CD4-positive, alpha-beta T cell treated with Interleukin-17A for 4 hours (primary cell): ENCODE results near the gene DIP2C.
A peak's percentile ranks its signal among the peaks of the same experiment; 100 is the strongest.
"Not testable (repeated sequence)": the region's sequence is repeated elsewhere in the genome, so short reads cannot be mapped to it uniquely, and the experiment has no call there.

ENCODE experiments used
- DNase-seq: peaks from one replicate; pipeline ENCODE4 v3.0.0-alpha.2; 2020; ENCODE audit warnings: mixed read lengths

Gene DIP2C

DNA sequence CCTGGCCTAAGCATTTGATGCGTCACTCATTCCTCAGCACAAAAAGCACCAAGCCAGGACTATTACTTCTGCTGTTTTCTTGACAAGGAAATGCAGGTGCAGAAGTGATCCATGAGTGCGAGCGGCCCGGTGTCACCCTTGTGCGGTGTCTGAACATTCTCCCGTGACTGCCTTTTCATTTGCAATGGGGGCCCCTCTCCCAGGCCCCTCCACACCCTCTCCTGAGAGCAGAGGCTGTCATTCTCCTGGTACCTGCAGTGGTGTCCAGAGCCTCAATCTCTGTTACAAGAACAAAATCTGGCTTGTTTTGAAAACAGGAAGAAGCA is 213.1 kb downstream of the DIP2C start:
- DNase-seq, result no peak

DNA sequence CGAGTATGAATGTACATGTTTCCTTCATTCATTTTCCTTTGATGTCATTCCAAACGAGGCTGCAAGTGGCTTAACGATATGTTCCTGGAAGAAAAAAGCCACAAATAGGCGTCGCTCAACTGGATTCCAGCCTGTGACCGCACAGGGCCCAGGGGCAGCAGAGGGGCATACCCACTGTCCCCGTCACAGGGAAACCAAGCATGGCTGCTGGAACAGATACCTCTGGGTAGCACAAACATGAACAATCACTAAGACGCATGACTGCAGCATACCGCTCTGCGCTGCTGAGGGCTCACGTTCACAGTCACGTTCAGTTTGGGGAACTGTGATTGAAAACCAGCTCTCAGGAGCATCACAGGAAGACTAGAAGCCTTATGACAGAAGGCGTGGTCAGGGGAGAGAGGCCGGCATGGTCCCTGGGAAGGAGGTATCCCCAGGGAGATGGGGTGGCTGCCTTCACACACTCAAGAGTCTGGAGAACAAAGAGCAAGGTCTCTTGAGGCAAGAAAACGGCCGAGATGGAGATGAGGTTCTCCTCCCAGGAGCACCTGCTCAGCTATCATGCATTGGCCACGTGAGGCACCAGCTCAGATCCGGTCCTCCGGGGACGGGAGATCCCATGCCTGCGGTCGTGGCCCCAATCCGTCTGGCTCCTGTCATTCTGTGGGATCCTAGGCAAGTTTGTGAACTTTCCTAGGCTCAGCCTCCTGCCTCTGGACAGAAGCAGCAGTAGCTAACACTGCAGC is 213.6 kb downstream of the DIP2C start:
- DNase-seq, result no peak

DNA sequence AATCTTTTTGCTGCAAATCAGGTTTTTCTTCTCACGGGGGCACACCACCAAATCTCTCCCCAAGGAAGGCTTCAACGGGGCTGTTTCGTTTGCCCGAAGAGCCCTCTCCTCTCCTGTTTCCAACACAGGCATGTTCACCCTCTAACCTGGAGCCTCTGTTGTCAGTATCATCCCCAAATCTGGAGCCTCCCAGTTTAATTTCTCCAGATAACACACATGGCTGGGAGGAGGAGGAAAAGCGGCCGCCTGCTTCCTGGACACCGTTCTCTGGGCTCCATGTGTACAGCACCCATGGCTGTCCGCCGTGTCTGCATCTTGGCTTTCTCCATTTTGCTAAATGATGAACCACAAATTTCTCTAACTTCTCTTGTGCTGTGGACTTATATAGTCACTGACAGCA is 214.5 kb downstream of the DIP2C start:
- DNase-seq, result no peak

DNA sequence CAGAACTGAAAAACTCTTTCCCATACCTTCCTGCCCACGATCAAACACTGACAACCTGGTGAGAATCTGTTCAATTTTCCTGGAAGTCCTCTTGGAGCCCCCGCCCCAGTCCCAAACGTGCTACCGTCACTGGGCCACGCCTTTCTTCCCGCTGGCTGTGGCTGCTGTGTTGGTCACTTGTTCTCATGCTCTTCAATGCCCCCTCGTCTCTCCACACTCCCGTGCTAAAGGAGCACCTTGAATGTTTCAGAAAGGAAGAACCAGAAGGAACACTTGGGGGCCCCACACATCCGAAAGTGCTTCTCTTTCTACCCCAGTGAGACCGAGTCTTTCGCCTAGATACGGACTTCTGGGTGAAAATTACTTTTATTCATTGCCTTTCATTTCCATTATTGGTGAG is 215.1 kb downstream of the DIP2C start:
- DNase-seq, result no peak

DNA sequence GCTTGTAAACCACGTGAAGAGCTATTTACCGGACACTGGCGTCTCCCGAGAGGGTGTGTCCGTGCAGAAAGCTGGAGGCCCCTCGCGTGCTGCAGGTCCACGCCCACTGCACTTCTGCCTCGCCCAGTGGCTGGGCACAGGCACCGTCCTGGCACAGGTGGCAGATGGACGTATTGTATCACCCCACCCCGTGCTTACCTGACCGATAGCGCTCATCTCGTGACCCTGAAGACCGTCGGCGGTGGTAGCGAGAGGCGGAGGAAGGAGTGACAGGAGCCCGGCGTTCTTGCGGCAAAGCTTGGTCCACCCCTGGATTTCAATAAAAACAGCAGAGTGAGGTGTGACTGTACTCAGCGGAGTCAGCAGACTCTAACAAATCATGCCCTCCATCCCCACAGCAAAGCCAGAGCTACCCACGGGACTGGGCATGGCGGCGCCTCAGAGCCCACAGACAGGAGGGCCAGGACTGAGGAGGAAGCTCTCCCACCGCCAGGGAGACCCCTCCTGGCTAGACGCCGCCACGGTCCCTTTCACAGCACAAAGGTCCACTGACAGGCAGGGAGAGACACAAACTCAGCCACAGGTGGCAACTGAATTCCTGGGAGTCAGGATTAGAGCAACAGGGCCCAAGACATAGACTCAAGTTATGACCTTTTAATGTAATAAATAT is 217.1 kb downstream of the DIP2C start:
- no peak for DNase-seq

DNA sequence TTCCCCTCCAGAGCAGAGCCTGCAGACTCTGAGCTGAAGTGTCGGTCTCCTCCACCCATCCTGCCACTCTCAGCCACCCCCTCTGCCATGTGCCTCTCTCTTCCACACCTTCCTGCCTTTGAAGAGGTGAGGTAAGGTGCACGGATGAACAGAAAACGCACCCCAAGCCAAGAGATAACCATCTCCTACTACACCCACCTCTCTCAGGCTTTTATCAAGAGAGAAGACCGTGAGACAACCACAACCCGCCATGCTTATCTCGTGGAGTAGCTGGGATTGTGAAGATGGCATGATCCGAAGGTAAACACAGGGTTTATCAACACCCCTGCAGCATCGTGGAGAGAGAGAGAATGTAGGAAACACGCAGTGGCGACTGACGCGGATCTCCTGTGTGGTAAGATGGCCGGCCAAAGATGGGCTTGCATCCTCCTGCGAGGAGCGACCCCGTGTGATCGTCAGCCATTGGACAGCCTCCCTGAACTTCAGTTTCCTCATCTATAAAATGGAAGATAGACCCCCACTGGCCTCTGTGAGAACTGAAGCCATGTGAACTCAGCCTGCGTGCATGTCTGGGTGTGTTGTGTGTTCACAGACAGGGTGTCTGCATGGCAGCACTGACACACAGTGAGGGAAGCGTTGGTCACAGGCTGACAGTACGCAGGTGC is 219.0 kb downstream of the DIP2C start:
- peak; percentile 72 for DNase-seq

DNA sequence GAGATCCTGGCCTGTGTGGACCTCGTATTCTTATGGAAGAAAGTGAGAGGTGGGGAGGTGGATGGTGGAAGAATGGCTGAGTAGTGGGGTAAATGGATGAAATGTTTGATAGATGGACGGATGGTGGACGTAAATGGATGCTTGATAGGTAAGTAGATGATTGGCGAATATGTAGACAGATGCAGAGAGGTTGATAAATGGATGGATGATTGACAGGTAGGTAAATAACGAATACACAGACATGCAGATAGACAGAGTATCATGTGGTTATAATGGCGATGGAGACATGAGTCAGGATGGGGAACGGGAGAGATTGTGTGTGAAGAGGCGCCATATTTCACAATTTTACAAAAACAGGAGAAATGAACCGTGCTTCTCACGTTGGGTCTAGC is 219.5 kb downstream of the DIP2C start:
- no peak for DNase-seq

DNA sequence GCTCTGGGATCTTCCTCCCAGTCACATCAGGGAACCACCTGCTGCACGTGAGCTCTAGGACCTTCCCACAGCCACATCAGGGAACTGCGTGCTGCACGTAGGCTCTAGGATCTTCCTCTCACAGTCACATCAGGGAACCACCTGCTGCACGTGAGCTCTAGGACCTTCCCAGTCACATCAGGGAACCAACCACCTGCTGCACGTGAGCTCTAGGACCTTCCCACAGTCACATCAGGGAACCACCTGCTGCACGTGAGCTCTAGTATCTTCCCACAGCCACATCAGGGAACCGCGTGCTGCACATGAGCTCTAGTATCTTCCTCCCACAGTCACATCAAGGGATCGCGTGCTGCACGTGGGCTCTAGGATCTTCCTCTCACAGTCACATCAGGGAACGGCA is 229.7 kb downstream of the DIP2C start:
- no peak for DNase-seq

DNA sequence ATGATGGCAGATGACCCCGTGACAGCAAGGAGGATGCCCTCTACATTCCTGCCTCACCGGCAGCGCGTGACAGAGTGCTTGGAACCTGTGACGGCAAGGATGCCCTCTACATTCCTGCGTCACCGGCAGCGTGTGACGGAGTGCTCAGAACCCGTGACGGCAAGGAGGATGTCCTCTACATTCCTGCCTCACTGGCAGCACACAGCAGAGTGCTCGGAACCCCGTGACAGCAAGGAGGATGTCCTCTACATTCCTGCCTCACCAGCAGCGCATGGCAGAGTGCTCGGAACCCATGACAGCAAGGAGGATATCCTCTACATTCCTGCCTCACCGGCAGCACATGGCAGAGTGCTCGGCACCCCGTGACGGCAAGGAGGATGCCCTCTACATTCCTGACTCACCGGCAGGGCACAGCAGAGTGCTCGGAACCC is 231.0 kb downstream of the DIP2C start:
- no peak for DNase-seq

DNA sequence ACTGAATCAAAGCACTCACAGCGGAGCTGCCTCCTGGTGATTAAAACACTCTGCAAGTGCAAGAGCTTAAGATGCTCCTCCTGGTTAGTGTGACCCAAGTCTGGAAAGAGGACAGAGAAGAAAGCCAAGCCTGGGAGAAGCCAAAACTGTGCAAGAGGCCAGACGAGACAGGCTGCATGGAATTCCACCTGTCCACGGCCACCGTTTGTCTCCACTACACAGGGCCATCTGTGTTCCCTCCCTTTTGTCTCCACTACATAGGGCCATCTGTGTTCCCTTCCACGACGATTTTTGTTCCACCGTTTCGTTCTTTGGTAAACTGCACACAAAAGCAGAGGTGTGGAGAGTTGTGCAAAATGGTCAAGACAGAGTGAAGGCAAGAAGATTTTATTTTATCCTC is 233.0 kb downstream of the DIP2C start:
- DNase-seq, result no peak

DNA sequence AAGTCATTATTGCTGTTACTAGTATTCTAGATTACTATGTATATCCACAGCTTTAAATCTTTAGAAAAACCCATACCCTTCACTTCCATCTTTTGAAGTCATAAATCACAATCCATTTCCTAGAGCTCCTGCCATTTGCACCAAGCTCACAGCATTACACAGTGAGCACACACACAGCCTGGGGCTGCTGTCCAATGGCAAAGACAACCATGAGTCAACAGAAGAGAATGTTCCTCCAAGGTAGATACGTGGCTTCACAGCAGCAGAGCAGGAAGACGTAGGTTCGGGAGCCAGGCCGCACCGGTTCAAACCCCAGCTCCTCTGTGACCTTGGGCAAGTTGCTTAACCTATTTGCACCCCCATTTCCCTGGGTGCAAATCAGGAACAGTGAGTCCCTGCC is 234.6 kb downstream of the DIP2C start:
- DNase-seq, result peak; percentile 35

DNA sequence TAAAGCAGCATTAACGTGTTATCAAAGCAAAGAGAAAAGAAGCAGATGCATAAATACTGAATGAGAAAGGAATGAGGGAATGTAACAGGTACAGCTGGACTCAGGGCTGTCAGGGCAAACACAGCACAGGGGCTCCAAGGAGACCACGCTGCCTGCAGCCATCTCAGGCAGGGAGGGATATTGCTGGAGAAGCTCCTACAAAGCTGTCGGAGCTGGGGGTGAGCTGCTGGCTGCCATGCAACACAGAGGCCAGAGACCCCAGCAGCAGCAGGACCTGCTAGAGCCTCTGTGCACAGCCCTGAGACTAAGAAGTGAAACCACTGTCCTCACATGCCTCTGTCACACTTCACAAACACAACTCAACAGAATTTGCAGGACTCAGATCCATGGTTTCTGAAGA is 235.8 kb downstream of the DIP2C start:
- no peak for DNase-seq

DNA sequence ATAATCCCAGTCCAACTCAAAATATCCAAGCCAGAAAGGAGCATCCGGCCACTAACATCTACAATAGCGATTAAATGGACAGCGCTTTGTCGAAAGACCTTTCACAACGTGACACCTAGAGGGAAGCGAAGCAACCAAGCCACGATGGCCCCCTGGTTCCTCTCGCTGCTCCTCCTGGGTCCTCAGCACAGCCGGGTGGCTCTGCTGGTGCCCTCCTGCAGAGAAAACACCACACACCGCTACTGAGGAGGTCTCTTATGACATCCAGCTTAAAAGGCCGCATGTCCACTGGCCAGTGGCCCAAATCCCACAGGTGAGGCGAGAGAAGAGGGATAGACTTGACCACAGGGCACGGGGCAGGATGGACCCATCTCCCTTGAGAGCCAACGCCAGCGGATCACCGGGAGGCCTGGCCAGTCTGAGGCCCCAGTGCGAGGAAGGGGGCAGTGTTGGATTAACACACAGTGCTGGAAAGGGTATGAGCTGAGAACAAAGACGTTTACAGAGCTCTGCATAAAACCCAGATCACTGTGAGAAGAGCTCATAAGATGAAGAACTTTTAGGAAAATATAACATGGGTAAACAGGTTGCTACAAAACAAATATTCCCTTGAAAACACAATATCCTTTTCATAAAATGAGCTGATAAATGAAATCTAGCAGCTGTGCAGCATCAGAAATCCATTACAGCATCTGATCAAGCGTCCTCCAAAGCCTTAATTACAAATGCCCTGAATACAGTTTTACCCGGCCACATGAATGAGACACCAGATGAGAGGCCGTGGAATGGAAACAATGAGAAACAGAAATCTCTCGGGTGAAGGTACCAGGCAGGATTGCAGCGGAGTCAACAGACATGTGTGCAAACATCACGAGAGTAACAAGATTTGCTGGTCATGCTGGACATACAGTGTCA is 236.7 kb downstream of the DIP2C start:
- no peak for DNase-seq

DNA sequence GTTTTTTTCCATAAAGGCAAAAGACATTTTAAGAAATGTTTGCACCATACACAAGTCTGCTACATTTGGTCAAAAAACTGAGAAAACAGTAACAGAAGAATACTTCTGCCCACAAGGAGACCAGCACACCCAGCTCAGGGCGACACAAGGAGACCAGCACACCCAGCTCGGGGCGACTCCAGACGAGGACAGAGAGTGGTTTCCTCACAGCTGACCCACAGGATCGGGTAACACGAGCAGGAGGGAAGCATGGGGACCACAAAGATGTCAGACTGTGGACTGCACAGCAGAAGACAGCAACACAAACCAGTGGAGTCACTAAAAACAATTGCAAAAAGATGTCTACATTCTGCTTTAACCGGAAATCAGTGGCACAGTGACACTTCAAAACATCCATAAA is 237.6 kb downstream of the DIP2C start:
- no peak for DNase-seq

DNA sequence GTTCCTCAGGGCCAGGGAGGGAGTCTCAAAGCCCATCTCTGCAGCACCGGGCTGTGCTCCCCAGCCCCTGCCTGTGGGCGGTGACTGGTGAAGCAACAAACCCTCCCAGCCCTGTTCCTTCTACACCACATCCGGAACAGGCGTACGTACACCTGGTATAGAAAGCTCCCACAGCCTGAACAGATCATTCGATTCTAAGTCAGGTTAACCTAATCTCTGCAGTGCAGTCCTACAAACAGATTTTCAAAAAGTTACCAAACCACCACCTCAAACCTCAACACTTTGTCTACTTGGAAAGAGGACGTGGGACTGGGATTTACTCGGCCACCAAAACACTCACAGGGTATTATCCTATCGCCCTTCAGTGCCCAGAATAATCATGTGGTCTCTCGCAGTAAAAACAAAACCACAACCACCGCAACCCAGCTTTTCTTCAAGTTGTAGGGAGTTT is 238.4 kb downstream of the DIP2C start:
- peak; percentile 78 for DNase-seq

DNA sequence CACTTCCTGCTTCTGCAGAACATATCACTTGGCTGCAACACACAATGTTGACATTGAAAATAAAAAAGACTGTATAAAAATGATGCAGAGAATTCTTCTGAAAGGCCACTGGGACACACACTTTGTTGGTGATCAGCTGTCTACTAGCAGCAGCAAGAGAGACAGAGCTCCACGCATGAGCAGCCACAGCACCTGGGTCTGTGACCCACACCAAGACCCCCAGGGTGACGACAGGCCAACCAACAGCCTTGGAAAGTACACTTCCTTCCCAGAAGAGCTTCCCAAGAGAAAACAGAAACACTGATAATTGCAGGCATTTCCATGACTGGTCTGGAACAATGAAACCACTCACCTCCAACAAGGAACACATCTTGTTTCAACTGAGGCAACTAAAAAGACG is 239.0 kb downstream of the DIP2C start:
- no peak for DNase-seq

DNA sequence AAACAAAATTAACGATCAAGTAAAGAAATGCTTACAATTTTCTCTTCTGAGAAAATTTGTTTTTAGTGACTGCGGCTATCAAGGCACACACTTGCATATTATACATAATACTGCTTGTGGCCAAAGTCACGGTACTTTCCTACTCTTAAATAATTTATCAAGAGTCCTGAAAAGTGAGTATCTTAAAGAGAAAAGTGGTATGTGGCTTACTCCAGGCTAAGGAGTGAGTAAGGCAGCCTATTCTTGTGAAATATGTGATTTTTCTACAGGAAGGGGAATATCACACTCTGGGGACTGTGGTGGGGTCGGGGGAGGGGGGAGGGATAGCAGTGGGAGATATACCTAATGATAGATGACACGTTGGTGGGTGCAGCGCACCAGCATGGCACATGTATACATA is 240.1 kb downstream of the DIP2C start:
- not testable (repeated sequence) for DNase-seq

DNA sequence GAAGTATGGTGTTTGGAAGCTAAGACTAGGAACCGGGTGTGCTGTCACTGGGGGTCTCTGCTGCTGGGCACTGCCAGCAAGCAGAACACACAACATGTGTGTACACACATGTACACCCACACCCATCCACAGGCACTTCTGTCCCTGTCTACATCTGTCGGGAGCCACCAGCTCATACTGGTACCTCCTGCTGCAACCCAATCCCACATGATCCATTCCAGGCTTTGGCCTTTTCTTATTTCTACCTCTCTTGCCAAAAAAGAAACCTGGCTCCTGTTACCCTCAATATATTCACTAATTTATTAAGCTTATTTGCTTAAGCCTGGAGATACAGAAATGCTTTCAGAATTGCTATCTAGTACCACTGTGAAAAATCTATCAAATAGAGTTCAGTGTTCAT is 246.0 kb downstream of the DIP2C start:
- DNase-seq, result no peak

DNA sequence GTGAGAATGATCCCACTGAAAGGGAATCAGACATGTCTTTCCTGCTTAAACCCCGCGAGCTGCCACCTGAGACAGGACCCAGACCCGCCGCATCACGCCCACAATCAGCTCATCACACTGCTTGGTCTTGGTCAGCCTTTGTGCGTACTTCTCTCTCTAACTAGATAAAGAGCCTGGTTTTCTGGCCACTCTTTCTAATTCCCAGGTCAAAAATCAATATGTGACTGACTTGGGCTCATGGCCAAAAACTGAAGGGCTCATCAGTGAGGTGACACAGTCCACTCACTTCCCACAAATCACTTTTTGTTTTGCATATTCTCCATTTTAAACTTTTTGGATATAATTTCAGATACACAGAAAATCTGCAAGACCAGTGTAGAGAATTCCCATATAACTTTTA is 247.3 kb downstream of the DIP2C start:
- no peak for DNase-seq

DNA sequence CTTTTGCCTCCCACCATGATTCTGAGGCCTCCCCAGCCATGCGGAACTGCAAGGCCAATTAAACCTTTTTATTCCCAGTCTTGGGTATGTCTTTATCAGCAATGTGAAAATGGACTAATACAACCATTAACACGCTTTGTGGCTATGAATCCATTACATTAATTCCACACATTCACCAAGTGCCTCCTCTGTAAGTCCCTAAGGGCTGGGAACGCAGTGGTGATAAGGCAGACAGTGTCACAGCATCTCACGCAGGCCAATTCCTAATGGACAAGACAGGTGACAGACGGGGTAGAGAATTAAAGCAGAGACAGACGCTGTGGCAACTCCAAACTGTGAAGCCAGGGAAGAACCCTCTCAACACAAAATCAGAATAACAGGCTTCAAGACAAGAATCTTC is 247.8 kb downstream of the DIP2C start:
- no peak for DNase-seq

DNA sequence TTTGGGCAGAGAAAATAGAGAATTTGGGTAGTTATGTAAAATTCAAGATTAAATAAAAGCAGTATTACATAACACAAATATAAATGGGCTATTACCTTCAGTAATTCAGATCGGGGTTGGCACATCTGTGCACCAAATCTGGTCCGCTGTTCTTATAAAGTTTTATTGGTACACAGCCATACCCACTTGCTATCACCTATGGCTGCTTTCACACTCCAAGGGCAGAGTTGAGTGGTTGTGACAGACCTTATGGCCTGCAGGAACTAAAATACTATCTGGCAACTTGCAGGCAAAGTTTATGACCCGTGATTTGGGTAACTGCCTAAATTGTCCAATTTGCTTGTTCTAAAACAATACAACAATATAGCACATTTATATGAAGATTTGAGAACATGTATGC is 249.3 kb downstream of the DIP2C start:
- no peak for DNase-seq

DNA sequence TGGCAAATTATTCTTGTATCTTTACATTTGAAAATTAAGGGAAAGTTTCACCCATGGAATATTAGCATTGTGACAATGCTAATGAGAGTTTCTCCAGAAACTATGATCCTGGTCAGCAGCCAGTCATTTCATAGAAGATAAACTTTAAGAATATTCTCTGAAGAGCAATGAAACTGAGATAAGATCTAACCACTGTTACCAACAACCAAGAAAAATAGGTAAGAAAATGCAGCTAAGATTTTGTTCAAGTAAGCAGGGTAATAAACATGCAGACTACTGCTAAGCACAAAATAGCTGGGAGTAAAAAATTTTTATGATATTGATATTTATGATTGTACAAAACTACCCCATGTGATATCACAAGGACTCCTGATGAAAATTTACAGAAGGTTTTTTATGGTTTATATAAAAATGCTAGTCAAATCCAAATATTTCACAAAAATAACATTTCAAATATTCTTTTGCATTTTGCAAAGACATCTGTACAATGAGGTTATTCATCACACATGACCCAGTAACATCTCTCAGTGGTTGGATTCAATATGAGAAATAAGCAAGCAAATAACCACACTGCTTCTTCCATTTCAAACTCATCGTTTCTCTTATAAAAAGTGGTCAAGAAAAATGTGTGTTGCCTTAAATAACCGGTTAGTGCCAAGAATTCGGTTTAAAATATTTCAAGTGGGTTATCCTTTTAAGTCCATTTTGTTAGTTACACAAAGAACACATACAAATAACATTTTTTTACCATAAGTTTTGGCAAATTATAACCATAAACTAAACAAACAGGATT is 251.6 kb downstream of the DIP2C start:
- DNase-seq, result no peak
